ENCODE measurements around the gene PCNX2.

- TF ChIP-seq CTCF (conservative IDR thresholded peaks at IDR 0.05) (no peak), ZFX (IDR thresholded peaks at IDR 0.05) (no peak)
Measured at GRCh38 chr1:233268389-233269022, 27.0 kb downstream of the PCNX2 start.

Data from C4-2B (cell line).